ENCODE data around the gene CSRP3.

CSRP3 gene

DNA sequence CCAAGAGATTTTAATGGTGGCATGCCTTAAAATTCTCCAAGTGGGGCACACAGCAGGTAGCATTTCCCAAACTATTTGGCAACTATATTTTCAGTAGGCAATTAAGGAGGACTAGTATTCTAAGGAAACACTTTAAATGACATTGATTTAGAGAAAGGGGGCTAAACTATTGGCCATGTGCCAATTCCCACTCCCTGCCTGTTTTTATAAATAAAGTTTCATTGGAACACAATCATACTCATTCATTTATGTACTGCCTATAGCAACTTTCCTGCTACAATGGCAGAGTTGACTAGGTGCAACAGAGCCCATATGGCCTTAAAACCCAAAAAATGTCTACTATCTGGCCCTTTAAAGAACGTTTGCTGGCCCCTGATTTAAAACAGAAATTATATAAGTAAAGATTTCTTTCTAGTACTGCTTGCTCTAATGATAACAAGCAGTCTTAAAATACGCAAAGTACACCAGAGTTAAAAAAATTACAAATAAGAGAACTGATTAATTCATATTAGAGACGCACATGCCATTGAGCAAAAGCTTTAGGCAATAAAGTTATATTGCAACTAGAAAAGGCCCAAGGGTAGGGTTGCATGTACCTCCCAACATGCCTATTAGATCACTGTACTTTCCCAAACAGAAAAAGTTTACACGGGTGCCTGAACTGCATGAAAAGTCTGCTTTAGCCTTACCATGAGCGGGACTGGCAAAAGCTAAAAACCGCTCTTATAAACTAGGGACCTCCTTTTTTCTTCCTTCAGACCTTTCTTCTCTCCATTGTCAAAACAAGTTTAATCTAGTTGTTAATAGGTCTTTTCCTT is 24.8 kb upstream of the CSRP3 start:
- Histone ChIP-seq H3K4me3 (ENCODE audit: low read depth, low read length) (no peak overlapping the region), H3K36me3 (ENCODE audit: control insufficient read depth in 2 of 2, insufficient read depth in 1 of 2, low read length in 2 of 2) (peaks cover 9 to 73% of the 10 kb centered on the region in 2 experiments), H3K4me1 (ENCODE audit: control insufficient read depth, insufficient read depth, low read length) (no peaks in the 10 kb centered on the region), H3K9me3 (ENCODE audit: control insufficient read depth, insufficient read depth, low read depth, low read length) (no peaks in the 10 kb centered on the region), H3K27ac (ENCODE audit: extremely low read depth, low read depth, low read length) (no peak overlapping the region)
- ChIA-PET POLR2A (no interaction called here), CTCF (interaction anchor here (0.6 to 0.9 kb wide), 3 partner anchors 9 to 150 kb away, joined by 3 to 4 read pairs (median 3); no protein-coding TSS in a partner anchor)
- TF ChIP-seq ZFP69B (tag by site-specific recombination; IDR thresholded peaks at IDR 0.05) (no peak), ZNF621 (tag by site-specific recombination; IDR thresholded peaks at IDR 0.05) (no peak), ZFP3 (tag by site-specific recombination; IDR thresholded peaks at IDR 0.05; ENCODE audit: low read depth) (no peak), ZNF23 (tag by site-specific recombination; IDR thresholded peaks at IDR 0.05; ENCODE audit: borderline replicate concordance) (no peak), SALL2 (tag by site-specific recombination; IDR thresholded peaks at IDR 0.05; ENCODE audit: borderline replicate concordance) (no peak), ATF2 (tag by site-specific recombination; IDR thresholded peaks at IDR 0.05; ENCODE audit: low read depth) (no peak), ZNF488 (tag by site-specific recombination; IDR thresholded peaks at IDR 0.05) (no peak), ZNF624 (tag by site-specific recombination; IDR thresholded peaks at IDR 0.05) (no peak), ZNF664 (tag by site-specific recombination; IDR thresholded peaks at IDR 0.05) (no peak), ZNF549 (tag by site-specific recombination; IDR thresholded peaks at IDR 0.05) (no peak), ZNF560 (tag by site-specific recombination; IDR thresholded peaks at IDR 0.05; ENCODE audit: borderline replicate concordance) (no peak), ZNF596 (tag by site-specific recombination; IDR thresholded peaks at IDR 0.05) (no peak)

DNA sequence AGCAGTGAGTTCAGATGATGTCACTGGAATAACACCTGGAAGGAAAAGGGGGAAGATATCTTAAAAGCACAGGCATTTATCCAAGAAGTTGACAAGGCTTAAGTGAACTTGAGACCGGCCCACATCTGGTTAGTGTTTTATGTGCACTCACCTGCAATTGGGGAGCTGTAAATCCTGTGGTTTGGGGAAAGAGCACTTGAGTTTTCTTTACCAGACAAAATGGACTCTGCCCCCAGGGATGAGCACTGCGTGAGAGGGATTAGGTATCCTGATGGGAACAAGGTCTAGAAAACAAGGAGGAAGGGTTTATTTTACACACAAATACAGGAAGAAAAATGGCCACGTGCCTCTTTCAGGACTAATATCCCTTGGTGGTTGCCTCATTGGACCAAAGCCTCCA is 23.8 kb upstream of the CSRP3 start:
- no peak overlapping the region for H3K4me3 ChIP-seq (ENCODE audit: low read depth, low read length)
- CTCF ChIA-PET = no interaction called here
- no peak overlapping the region for H3K27ac ChIP-seq (ENCODE audit: extremely low read depth, low read depth, low read length)
- POLR2A ChIA-PET = no interaction called here
- peaks cover 8 to 63% of the 10 kb centered on the region in 2 experiments for H3K36me3 ChIP-seq (ENCODE audit: control insufficient read depth in 2 of 2, insufficient read depth in 1 of 2, low read length in 2 of 2)
- H3K4me1 ChIP-seq (ENCODE audit: control insufficient read depth, insufficient read depth, low read length) = no peaks in the 10 kb centered on the region
- no peaks in the 10 kb centered on the region for H3K9me3 ChIP-seq (ENCODE audit: control insufficient read depth, insufficient read depth, low read depth, low read length)
- TF ChIP-seq ZNF571 (tag by site-specific recombination; IDR thresholded peaks at IDR 0.05) = no peak
- no peak for TF ChIP-seq ZBTB17 (tag by site-specific recombination; IDR thresholded peaks at IDR 0.05)
- TF ChIP-seq, protein P1, sequence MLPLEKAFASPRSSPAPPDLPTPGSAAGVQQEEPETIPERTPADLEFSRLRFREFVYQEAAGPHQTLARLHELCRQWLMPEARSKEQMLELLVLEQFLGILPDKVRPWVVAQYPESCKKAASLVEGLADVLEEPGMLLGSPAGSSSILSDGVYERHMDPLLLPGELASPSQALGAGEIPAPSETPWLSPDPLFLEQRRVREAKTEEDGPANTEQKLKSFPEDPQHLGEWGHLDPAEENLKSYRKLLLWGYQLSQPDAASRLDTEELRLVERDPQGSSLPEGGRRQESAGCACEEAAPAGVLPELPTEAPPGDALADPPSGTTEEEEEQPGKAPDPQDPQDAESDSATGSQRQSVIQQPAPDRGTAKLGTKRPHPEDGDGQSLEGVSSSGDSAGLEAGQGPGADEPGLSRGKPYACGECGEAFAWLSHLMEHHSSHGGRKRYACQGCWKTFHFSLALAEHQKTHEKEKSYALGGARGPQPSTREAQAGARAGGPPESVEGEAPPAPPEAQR (tag by site-specific recombination; IDR thresholded peaks at IDR 0.05) = no peak
- TF ChIP-seq ZNF133 (tag by site-specific recombination; IDR thresholded peaks at IDR 0.05) = no peak
- TF ChIP-seq ZNF629 (tag by site-specific recombination; IDR thresholded peaks at IDR 0.05) = no peak
- no peak for TF ChIP-seq ZNF623 (tag by site-specific recombination; IDR thresholded peaks at IDR 0.05)
- TF ChIP-seq YY1 (tag by site-specific recombination; IDR thresholded peaks at IDR 0.05) = no peak
- no peak for TF ChIP-seq SP3 (tag by site-specific recombination; IDR thresholded peaks at IDR 0.05)
- no peak for TF ChIP-seq ZBTB48 (tag by site-specific recombination; IDR thresholded peaks at IDR 0.05)
- TF ChIP-seq ZNF645 (tag by site-specific recombination; IDR thresholded peaks at IDR 0.05) = no peak
- TF ChIP-seq ZEB2 (tag by site-specific recombination; IDR thresholded peaks at IDR 0.05) = no peak
- no peak for TF ChIP-seq ZNF544 (tag by site-specific recombination; IDR thresholded peaks at IDR 0.05)
- TF ChIP-seq ZNF701 (tag by site-specific recombination; IDR thresholded peaks at IDR 0.05) = no peak
- TF ChIP-seq HOXD13 (CRISPR knock-in tag; IDR thresholded peaks at IDR 0.05; ENCODE audit: borderline replicate concordance) = no peak
- TF ChIP-seq ZBTB7A (tag by site-specific recombination; IDR thresholded peaks at IDR 0.05; ENCODE audit: low read depth) = no peak
- TF ChIP-seq WT1 (tag by site-specific recombination; IDR thresholded peaks at IDR 0.05) = no peak
- TF ChIP-seq ZNF26 (tag by site-specific recombination; IDR thresholded peaks at IDR 0.05) = no peak

Data from HEK293 (cell line).